NCI-H82 treated with DMSO at 0.1 percent for 48 hours (cell line): Measurements from ENCODE around the gene CBR4.

Source experiments
- DNase-seq: peaks from one replicate; lab custom pipeline; 2025; ENCODE audit not compliant: unreplicated experiment; lab: John Stamatoyannopoulos, UW

Gene CBR4

DNA sequence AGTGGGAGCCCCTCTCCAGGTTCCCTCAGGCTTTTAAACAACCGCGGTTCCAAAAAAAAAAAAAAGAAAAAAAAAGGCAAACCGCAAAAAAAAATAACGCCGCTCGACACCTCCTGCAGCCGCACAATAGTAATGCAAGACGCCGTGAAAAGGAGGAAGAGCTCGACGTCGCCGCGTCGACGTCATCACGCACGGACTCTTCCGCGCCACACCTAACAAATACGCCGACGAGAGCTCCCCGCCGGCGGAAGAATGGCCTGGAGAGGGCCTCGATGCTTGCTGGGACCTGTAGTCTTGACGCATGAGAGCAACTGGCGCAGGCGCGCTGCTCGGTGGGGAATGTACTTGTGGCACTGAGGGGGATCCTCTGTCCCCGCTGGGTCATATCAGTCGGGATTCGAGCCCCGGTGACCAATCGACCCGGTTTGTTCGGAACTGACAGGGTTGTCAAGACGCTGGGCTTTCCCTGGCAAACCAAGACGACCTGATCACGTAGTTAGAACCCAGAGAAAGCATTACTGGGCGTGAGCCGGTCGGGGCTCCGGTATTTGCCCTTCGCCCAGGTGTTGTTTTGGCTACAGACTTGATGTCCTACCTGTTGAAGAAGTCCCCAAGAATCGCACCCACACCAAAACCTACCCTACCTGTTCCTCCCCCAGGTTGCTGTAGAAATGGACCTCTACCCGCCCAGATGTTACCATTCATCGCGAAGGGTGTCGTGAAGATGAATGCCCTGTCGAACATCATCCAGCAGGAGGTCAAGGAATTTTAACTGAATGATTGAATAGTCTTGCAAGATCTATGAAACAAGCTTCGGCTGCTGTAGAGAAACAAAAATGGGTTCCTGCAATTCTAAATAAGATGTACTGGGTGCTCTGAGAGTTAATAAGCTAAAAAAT is at the start of gene CBR4:
Gene CBR4 (minus strand): TSS at position 131 of the 899 bp plus-strand sequence. CDS start 166 bp downstream, outside the sequence.
- peak; percentile 89 for DNase-seq

DNA sequence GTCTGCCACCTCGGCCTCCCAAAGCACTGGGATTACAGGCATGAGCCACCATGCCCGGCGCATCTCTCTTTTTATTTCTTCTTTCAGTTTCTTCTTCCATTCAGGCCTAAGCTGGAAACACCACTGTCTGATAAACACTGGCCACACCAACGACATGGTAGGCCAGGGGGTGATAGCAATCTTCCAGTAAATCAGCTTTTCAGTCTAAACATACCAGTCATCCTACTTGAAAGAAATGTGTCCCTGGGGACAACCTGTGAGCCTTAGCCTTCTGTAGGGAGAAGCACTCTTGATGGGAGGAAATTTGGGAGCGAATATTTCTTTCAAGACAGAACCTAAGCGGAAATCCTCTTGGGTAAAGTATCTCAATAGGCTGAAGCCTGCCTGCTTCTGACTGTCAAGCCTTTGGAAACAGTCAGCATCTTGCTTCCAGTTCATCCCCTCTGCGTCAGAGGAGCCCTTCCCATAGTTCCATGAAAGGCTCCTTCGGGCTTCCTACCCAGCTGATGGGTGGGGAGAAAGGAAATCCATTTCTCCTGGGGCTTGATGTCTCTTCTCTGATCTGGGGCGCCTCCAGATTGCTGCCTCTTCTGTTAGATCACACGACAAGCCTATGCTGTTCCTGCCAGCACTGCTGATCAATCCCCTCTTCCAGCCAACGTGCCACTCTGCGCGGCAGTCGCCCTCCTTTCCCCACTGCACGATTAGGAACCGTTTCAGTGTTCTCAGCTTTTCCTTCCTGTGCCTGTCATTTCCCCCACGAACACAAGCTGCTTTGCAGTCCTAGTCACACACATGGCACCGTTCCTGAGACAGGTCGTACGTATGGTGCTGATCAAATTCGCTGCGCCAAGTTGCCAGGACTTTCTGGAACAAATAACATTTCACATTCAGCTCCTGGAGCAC is 49.5 kb upstream of the CBR4 start:
- DNase-seq, result no peak

DNA sequence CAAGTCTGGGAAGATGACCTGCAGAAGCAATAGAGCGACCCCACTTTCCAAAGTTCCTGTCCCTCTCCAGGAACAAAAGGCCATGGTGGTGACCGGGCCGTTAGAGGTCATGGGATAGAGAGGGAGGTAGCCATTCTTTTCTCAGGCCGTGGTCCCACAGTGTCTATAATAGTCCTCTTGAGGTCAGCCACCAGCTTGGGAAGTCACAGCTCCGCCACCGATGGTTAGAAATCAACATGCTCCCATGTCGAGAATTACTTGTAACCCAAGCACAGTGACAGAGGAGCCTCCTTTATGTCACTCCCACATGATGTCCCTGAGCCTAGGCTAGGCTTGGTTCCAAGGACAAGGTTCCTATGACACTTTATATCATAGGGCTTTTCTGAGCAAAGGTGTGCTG is 48.3 kb upstream of the CBR4 start:
- no peak for DNase-seq

GRCh38 chr4:169054879-169055278 is 44.8 kb upstream of the CBR4 start:
- DNase-seq, result no peak

DNA sequence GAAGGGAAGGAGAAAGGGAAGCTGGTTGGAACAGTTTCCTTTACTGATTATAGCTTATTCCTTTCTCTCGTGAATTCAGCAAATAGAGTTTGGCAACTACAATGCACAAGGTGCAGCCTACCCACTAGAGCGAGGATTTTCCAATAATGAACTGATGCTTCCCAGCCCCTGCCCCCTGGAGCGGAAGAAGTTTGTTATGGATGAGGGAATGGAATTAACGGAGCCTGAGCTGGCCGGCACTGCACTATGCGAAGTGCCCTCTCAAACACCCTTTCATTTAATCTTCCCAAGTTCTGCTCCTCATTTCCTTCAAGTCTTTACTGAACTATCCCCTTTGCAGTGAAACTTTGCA is 42.5 kb upstream of the CBR4 start:
- no peak for DNase-seq

GRCh38 chr4:169051761-169052593 is 41.9 kb upstream of the CBR4 start:
- no peak for DNase-seq

DNA sequence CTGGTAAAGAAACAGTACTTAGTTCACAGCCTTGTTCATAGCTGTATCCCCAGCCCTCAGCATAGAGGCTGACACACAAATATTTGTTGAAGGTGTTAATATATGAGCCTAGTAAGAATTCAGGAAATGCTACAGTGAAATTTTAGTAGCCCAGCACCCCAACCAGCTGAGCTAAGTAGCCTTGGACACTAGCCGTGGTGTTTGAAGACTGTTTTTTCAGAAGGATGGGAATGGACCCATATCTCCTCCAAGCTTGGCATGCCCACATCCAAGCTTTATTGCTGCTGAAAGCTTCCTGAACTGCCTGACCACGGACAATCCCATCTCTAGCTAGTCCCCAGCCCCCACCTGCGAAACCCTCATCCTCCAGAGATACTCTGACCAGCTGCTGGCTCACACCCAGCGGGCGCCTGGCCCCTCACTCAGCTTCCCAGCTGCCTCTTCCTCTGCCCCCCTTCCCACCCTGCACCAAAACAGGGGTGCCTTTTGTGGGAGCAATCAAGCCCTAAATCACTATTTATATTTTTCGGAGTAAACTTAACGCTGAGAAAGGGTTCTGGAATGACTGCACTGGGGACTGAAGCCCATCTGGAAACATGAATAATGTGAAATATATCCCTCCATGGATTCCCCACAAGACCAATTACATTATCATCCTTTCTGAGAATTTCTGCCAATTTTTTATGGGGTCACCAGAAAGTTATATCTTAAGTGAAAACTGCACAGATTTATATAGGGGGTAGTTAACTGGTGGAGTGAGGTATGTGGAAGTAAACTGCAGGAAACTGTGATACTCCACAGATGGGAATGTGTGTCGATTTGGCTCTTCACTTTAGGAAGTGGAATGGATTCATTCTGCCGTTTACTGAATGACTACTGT is 41.1 kb upstream of the CBR4 start:
- DNase-seq, result no peak

DNA sequence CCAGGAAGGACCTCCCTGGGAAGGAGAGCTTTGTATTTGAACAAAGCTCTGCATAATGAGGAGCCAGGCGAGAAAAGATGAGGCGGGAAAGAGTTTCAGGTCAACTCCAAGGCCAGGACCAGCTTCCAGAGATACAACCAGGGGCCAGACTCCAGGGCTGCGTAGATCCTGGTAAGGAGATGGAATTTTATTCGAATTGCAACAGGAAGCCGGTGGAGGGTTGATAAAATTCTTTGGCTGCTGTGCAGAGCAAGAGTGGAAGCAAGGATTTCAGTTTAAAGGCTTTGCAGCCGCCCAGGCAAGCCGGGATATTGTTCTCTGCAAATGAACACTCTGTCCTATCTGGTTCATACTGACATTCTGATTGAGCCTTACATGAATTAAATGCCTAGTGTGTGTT is 40.2 kb upstream of the CBR4 start:
- no peak for DNase-seq

GRCh38 chr4:169048868-169049414 is 38.9 kb upstream of the CBR4 start:
- no peak for DNase-seq

GRCh38 chr4:169047956-169048355 is 37.9 kb upstream of the CBR4 start:
- DNase-seq, result no peak

- DNase-seq, result no peak
Measured at GRCh38 chr4:169045862-169046584, 36.0 kb upstream of the CBR4 start.

DNA sequence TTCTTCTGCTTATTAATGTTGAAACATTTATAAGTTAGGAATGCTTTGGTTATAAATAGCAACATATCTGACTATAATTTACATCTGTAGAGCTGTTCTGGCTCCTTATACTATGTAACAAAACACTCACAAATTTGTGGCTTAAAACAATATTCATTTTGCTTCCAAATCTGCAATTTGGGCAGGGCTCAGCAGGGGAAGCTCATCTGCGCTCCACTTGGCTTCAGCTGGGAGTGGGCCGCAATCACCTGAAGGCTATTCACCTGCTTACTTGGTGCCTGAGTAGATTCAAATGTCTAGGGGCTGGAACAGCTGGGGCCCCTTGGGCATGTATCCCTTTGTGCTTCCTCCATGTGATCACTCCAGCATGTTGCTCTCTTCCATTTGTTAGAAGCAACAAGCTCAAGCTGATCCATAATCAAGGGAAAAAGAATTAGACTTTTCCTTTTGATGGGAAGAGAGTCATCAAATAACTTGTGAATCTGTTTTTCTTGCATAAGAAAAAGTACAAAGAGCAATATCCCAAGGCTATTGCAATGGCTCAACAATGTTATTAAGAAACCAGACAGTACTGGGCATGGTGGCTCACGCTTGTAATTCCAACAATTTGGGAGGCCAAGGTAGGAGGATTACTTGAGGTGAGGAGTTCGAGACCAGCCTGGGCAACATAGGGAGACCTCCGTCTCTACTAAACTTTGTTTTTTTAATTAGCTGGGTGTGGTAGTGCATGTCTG is 34.8 kb upstream of the CBR4 start:
- no peak for DNase-seq

GRCh38 chr4:169042608-169043007 is 32.6 kb upstream of the CBR4 start:
- DNase-seq, result no peak

- DNase-seq, result no peak
Measured at GRCh38 chr4:169040559-169041261, 30.7 kb upstream of the CBR4 start.

DNA sequence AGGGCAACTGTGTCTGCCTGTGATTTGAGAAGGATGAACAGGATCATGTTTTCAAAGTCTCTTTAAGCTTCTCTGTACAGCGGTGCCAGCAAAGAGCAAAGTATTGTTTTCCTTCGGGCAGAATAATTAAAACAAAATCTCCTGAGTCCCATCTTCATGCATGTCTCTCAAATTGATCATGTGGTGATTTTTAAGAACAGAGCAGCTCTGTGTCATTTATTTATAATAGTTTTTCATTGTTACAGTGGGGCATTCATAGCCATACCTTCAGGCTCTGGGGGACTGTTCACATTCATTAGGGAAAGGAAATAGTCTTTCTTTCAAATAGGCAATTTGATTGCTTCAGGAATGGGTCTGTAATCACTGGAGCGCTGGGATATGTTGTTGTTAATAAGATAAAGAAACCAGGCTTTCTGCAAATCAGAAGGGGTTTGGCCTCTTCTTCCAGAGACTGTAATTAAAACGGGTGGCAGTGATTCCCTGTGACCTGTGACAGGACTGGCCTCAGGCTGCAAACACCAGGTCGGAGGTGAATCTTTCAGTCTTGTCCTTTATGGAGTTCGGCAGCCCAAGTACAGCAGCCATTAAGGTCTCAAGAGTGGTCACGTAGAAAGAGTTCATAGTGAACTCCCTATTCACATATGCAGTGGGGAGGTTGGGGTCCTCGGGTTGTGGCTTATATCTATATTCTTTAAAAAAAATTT is 29.3 kb upstream of the CBR4 start:
- no peak for DNase-seq

DNA sequence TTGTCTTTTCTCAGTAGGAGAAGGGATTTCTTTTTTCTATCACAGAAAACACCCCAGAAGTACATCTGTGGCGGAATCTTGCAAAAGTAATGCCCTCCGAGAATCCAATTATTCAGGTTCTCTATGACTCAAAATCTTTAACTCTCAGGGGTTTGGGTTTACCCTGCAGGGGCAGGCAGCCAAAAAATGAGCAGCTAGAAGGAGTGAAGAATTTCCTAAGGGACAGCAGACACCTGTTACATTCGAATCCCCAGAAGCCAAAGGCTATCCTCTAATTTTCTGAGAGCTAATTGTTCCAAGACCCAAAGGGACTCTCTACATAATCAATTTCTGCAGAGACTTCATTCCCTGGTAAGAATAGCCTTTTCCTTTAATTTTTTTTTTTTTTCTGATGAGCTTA is 27.5 kb upstream of the CBR4 start:
- no peak for DNase-seq
